ENCODE data around the gene KRT17.
"Not testable (repeated sequence)": the region's sequence is repeated elsewhere in the genome, so short reads cannot be mapped to it uniquely, and the experiment has no call there.

Gene KRT17

GRCh38 chr17:41619036-41619926 is 5.1 kb downstream of the KRT17 start:
- DNase-seq, result no peak

- DNase-seq, result no peak
Measured at GRCh38 chr17:41618341-41619035, 5.9 kb downstream of the KRT17 start.

GRCh38 chr17:41617698-41618097 is 6.7 kb downstream of the KRT17 start:
- no peak for DNase-seq

- DNase-seq, result no peak
Measured at GRCh38 chr17:41617136-41617535, 7.2 kb downstream of the KRT17 start.

GRCh38 chr17:41616486-41616885 is 7.9 kb downstream of the KRT17 start:
- not testable (repeated sequence) for DNase-seq

- no peak for DNase-seq
Measured at GRCh38 chr17:41615454-41615853, 8.9 kb downstream of the KRT17 start.

- DNase-seq, result not testable (repeated sequence)
Measured at GRCh38 chr17:41614767-41615166, 9.6 kb downstream of the KRT17 start.

- no peak for DNase-seq
Measured at GRCh38 chr17:41614098-41614497, 10.3 kb downstream of the KRT17 start.

- no peak for DNase-seq
Measured at GRCh38 chr17:41613277-41614082, 10.9 kb downstream of the KRT17 start.

- DNase-seq, result not testable (repeated sequence)
Measured at GRCh38 chr17:41612376-41613160, 11.8 kb downstream of the KRT17 start, which contains the start of gene KRT16. Gene KRT16 (minus strand): TSS chr17:41612767. CDS start chr17:41612688, 79 bp downstream.

GRCh38 chr17:41610965-41611640 is 13.3 kb downstream of the KRT17 start:
- no peak for DNase-seq

- DNase-seq, result not testable (repeated sequence)
Measured at GRCh38 chr17:41610061-41610517, 14.3 kb downstream of the KRT17 start.

- not testable (repeated sequence) for DNase-seq
Measured at GRCh38 chr17:41606930-41607329, 17.4 kb downstream of the KRT17 start.

GRCh38 chr17:41602524-41602923 is 21.9 kb downstream of the KRT17 start:
- DNase-seq, result no peak

GRCh38 chr17:41600318-41600717 is 24.1 kb downstream of the KRT17 start:
- DNase-seq, result no peak

- no peak for DNase-seq
Measured at GRCh38 chr17:41599680-41600079, 24.7 kb downstream of the KRT17 start.

- no peak for DNase-seq
Measured at GRCh38 chr17:41595585-41595984, 28.8 kb downstream of the KRT17 start.

GRCh38 chr17:41594363-41594915 is 29.9 kb downstream of the KRT17 start:
- DNase-seq, result no peak

GRCh38 chr17:41593306-41593981 is 30.9 kb downstream of the KRT17 start:
- DNase-seq, result no peak

GRCh38 chr17:41592601-41593305 is 31.6 kb downstream of the KRT17 start:
- DNase-seq, result no peak

All from NCI-H1092 (cell line).